Fibroblast of villous mesenchyme (primary cell): ENCODE data around the gene CALCOCO1. TPM values are rescaled to one million over a fixed set of nuclear protein-coding genes. Genes with fewer than 3 reads are reported as not detected.
A peak's percentile ranks its signal among the peaks of the same experiment; 100 is the strongest.
"Not testable (repeated sequence)": the region's sequence is repeated elsewhere in the genome, so short reads cannot be mapped to it uniquely, and the experiment has no call there.

Experiments
- DNase-seq: peaks from one replicate; pipeline ENCODE4 v3.0.0-alpha.2; 2010; ENCODE audit warnings: low read depth
- H3K4me3 ChIP-seq: 2 replicates; pipeline ENCODE4 v1.5.1; 2011; ENCODE audit warnings: low read depth, mild to moderate bottlenecking, low read length
- CTCF ChIP-seq: IDR thresholded peaks from 2 replicates; pipeline ENCODE4 v1.5.1; 2012; ENCODE audit warnings: low read depth, mild to moderate bottlenecking, low read length; ENCODE audit not compliant: insufficient read depth
- total RNA-seq: library from RNA; depleted of rRNA; stranded (reverse); fragments of >200 nt; gene quantifications from 2 replicates; pipeline ENCODE4 v1.2.3, GENCODE V29; 2012

Gene CALCOCO1
- total RNA-seq, 1 donor = 78.2 TPM

GRCh38 chr12:53725824-53726223 is 1.4 kb downstream of the CALCOCO1 start:
- no peak for TF ChIP-seq CTCF
- no peak for DNase-seq
- peak overlapping the region; percentile 85 for H3K4me3 ChIP-seq

DNA sequence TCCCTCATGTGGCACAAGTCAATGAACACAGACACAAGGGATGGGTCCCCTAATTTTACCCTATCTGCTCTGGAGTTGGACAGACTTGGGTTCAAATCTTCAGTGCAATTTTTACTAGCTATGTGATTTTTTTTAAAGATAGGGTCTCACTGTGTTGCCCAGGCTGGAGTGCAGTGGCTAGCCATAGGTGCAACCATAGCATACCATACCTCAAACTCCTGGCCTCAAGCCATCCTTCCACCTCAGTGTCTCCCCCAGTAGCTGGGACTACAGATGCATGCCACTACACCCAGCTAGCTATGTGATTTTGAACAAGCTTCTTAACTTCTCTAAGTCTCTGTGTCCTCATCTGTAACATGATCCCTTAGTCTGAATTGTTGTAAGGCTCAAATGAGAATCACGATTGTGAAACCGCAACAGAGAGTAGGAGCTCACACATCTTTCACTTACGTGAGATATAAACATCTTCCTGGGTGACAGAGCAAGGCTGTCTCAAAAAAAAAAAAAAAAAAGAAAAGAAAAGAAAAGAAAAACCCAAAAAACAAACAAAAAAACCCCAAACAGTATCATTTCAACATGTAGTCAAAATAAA is 4.7 kb downstream of the CALCOCO1 start:
- TF ChIP-seq CTCF = no peak
- no peak overlapping the region for H3K4me3 ChIP-seq
- DNase-seq = peak; percentile 28

DNA sequence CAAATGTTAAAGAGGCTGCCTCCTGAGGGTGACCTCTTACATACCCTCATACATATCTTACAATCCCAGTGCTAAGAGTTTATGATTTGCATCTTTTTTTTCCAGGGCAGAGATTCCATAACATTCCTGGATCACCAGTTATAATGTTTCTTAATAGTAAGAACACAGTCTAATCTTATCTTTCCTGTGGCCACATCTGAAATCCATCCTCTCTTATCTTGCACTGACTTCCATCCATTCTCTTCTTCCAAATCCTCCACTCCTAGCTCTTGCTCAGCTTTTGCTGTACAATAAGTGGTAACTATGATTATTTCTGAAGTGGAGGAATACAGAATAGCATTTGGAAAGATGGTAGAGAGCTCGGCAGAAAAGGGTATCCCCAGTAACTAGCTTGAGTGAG is 6.3 kb downstream of the CALCOCO1 start:
- TF ChIP-seq CTCF = no peak
- no peak for DNase-seq
- H3K4me3 ChIP-seq = no peak overlapping the region

GRCh38 chr12:53719649-53720048 is 7.6 kb downstream of the CALCOCO1 start:
- no peak for TF ChIP-seq CTCF
- no peak overlapping the region for H3K4me3 ChIP-seq
- DNase-seq = no peak

DNA sequence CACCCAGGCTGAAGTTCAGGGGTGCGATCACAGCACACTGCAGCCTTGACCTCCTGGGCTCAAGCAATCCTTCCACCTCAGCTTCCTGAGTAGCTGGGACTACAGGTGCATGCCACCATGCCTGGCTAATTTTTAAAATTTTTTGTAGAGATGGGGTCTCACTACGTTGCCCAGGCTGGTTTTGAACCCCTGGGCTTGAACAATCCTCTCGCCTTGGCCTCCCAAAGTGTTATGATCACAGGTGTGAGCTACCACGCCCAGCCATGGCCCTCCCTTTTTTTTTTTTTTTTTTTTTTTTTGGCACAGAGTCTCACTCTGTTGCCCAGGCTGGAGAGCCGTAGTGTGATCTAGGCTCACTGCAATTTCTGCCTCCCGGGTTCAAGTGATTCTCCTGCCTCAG is 8.7 kb downstream of the CALCOCO1 start:
- H3K4me3 ChIP-seq, DNase-seq: not testable (repeated sequence)

DNA sequence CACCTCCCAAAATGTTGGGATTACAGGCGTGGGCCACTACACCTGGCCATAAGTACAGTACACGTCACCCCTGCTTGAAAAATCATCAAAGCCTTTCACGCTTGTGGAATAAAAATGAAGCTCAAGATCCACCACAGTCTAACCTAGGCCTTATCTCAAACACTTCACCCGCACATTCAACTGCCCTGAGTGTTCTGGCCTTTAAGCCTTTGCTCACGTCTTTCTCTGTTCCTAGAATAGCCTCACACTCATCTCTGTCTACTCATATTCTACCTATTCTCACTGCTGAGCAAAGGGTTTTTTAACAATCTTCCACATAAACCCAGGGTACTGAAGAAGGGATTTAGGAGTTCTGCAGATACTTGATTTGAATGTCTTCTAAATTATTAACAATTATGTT is 9.9 kb downstream of the CALCOCO1 start:
- DNase-seq = no peak
- TF ChIP-seq CTCF = no peak
- H3K4me3 ChIP-seq = no peak overlapping the region

DNA sequence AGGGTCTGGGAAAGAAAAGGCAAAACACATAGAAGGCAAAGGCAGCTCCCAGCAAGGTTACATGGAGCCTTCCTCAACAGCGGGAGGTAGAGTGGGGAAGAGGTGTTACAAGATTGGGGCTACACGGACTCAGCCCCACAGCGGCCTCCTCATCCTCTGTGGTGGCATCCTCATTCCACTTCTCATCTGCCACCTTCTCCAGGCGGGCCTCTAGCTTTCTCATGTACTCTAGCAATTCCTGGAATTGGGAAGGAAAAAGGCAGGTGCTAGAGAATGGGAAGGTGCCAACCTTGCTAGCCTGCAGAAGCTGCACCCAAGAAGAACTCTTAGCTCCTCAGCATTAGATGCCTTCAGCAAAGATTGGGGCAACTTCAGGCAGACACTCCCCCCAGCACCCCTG is 13.2 kb downstream of the CALCOCO1 start:
- H3K4me3 ChIP-seq = no peak overlapping the region
- no peak for TF ChIP-seq CTCF
- no peak for DNase-seq

GRCh38 chr12:53713516-53713915 is 13.7 kb downstream of the CALCOCO1 start:
- DNase-seq = no peak

More at GRCh38 chr12:53713516-53713915, 13.7 kb downstream of the CALCOCO1 start:
- TF ChIP-seq CTCF = no peak
- no peak overlapping the region for H3K4me3 ChIP-seq
